Activated CD4-positive, alpha-beta T cell treated with anti-CD3 and anti-CD28 coated beads, Interleukin-2, amount 10 ng/mL, durations not matched to agents 24 days and 14 days (primary cell): ENCODE data around the gene KRT7. TPM values are rescaled to one million over a fixed set of nuclear protein-coding genes. Genes with fewer than 3 reads are reported as not detected.
A peak's percentile ranks its signal among the peaks of the same experiment; 100 is the strongest.

Source experiments
- DNase-seq: peaks from one replicate; pipeline ENCODE4 v3.0.0; 2022
- H3K27ac Mint-ChIP-seq: one replicate; pipeline ENCODE4 v1.8.0; 2022; ENCODE audit warnings: mild to moderate bottlenecking, mixed read lengths
- H3K27me3 Mint-ChIP-seq: one replicate; pipeline ENCODE4 v1.8.0; 2022; ENCODE audit warnings: mixed read lengths
- H3K36me3 Mint-ChIP-seq: one replicate; pipeline ENCODE4 v1.8.0; 2022; ENCODE audit warnings: low read depth, mild to moderate bottlenecking, mixed read lengths
- H3K4me1 Mint-ChIP-seq: one replicate; pipeline ENCODE4 v1.8.0; 2021; ENCODE audit warnings: mixed read lengths
- H3K4me3 Mint-ChIP-seq: one replicate; pipeline ENCODE4 v1.8.0; 2022; ENCODE audit warnings: mild to moderate bottlenecking, moderate library complexity, mixed read lengths
- H3K9me3 Mint-ChIP-seq: one replicate; pipeline ENCODE4 v1.8.0; 2021; ENCODE audit warnings: mixed read lengths
- intact Hi-C: fragments of 100-400 bp; cut with micrococcal nuclease; formaldehyde crosslinking; loops from one replicate; pipeline ENCODE4 v1.15.1; 2023
- total RNA-seq: library from RNA; stranded (reverse); gene quantifications from 2 replicates; pipeline ENCODE4 v1.2.3, GENCODE V29; 2022

The KRT7 gene
- total RNA-seq, 1 donor from 2014 or later = 12.3 TPM

GRCh38 chr12:52204095-52204930, 28.7 kb upstream of the KRT7 start:
- Mint-ChIP-seq H3K36me3 (no peaks in the 10 kb centered on the region), H3K9me3 (no peaks in the 10 kb centered on the region), H3K4me1 (peaks cover 7% of the 10 kb centered on the region), H3K4me3 (no peak overlapping the region), H3K27me3 (peaks cover 21% of the 10 kb centered on the region), H3K27ac (no peak overlapping the region)
- DNase-seq = no peak
- intact Hi-C loops = no loop called here

GRCh38 chr12:52204931-52205505, 28.0 kb upstream of the KRT7 start:
- intact Hi-C loops = no loop called here
- H3K36me3 Mint-ChIP-seq = no peaks in the 10 kb centered on the region
- no peak for DNase-seq
- H3K4me1 Mint-ChIP-seq = peaks cover 7% of the 10 kb centered on the region
- H3K27ac Mint-ChIP-seq = no peak overlapping the region
- peaks cover 21% of the 10 kb centered on the region for H3K27me3 Mint-ChIP-seq
- no peak overlapping the region for H3K4me3 Mint-ChIP-seq
- no peaks in the 10 kb centered on the region for H3K9me3 Mint-ChIP-seq

GRCh38 chr12:52205612-52206303, 27.3 kb upstream of the KRT7 start:
- no peaks in the 10 kb centered on the region for H3K36me3 Mint-ChIP-seq
- H3K27me3 Mint-ChIP-seq = peaks cover 19% of the 10 kb centered on the region
- no peak for DNase-seq

GRCh38 chr12:52206304-52207040, 26.6 kb upstream of the KRT7 start:
- H3K36me3 Mint-ChIP-seq = no peaks in the 10 kb centered on the region
- DNase-seq = no peak
- H3K27me3 Mint-ChIP-seq = peaks cover 18% of the 10 kb centered on the region
- H3K4me1 Mint-ChIP-seq = peaks cover 7% of the 10 kb centered on the region
- no peak overlapping the region for H3K4me3 Mint-ChIP-seq
- H3K27ac Mint-ChIP-seq = no peak overlapping the region
- intact Hi-C loops = no loop called here
- H3K9me3 Mint-ChIP-seq = no peaks in the 10 kb centered on the region

More at GRCh38 chr12:52205612-52206303, 27.3 kb upstream of the KRT7 start:
- H3K4me1 Mint-ChIP-seq = peaks cover 7% of the 10 kb centered on the region
- H3K27ac Mint-ChIP-seq = no peak overlapping the region
- no peak overlapping the region for H3K4me3 Mint-ChIP-seq
- no peaks in the 10 kb centered on the region for H3K9me3 Mint-ChIP-seq
- intact Hi-C loops = no loop called here

- Mint-ChIP-seq H3K36me3 (no peaks in the 10 kb centered on the region), H3K9me3 (no peaks in the 10 kb centered on the region), H3K4me1 (peaks cover 7% of the 10 kb centered on the region), H3K27me3 (peaks cover 17% of the 10 kb centered on the region), H3K4me3 (no peak overlapping the region), H3K27ac (peak overlapping the region; percentile 30)
- DNase-seq = no peak
- intact Hi-C loops = no loop called here
These were observed 25.9 kb upstream of the KRT7 start for GRCh38 chr12:52207106-52207505.

- no peak for DNase-seq
- Mint-ChIP-seq H3K9me3 (no peaks in the 10 kb centered on the region), H3K27me3 (peaks cover 14% of the 10 kb centered on the region), H3K4me3 (no peak overlapping the region), H3K27ac (no peak overlapping the region), H3K4me1 (peaks cover 4% of the 10 kb centered on the region), H3K36me3 (no peaks in the 10 kb centered on the region)
- intact Hi-C loops = no loop called here
These were observed 25.1 kb upstream of the KRT7 start for GRCh38 chr12:52207895-52208294.

- intact Hi-C loops = no loop called here
- Mint-ChIP-seq H3K27me3 (peaks cover 15% of the 10 kb centered on the region), H3K9me3 (no peaks in the 10 kb centered on the region), H3K27ac (no peak overlapping the region), H3K4me1 (peaks cover 2% of the 10 kb centered on the region), H3K4me3 (no peak overlapping the region), H3K36me3 (no peaks in the 10 kb centered on the region)
- no peak for DNase-seq
These were observed 24.4 kb upstream of the KRT7 start for GRCh38 chr12:52208424-52209165.

- intact Hi-C loops = no loop called here
- H3K36me3 Mint-ChIP-seq = no peaks in the 10 kb centered on the region
- no peak overlapping the region for H3K4me3 Mint-ChIP-seq
- no peak overlapping the region for H3K27ac Mint-ChIP-seq
- H3K9me3 Mint-ChIP-seq = no peaks in the 10 kb centered on the region
- peaks cover 4% of the 10 kb centered on the region for H3K4me1 Mint-ChIP-seq
- no peak for DNase-seq
- peaks cover 19% of the 10 kb centered on the region for H3K27me3 Mint-ChIP-seq
These were observed 23.7 kb upstream of the KRT7 start for GRCh38 chr12:52209321-52209720.

GRCh38 chr12:52210186-52210924, 22.7 kb upstream of the KRT7 start:
- peaks cover 4% of the 10 kb centered on the region for H3K4me1 Mint-ChIP-seq
- DNase-seq = no peak
- H3K36me3 Mint-ChIP-seq = no peaks in the 10 kb centered on the region
- no peak overlapping the region for H3K4me3 Mint-ChIP-seq
- no peak overlapping the region for H3K27ac Mint-ChIP-seq
- H3K9me3 Mint-ChIP-seq = no peaks in the 10 kb centered on the region
- H3K27me3 Mint-ChIP-seq = peaks cover 21% of the 10 kb centered on the region
- intact Hi-C loops = no loop called here

- intact Hi-C loops = no loop called here
- peaks cover 4% of the 10 kb centered on the region for H3K4me1 Mint-ChIP-seq
- H3K27ac Mint-ChIP-seq = no peak overlapping the region
- DNase-seq = no peak
- H3K9me3 Mint-ChIP-seq = no peaks in the 10 kb centered on the region
- H3K4me3 Mint-ChIP-seq = no peak overlapping the region
- H3K36me3 Mint-ChIP-seq = no peaks in the 10 kb centered on the region
- H3K27me3 Mint-ChIP-seq = peaks cover 21% of the 10 kb centered on the region
These were observed 22.0 kb upstream of the KRT7 start for GRCh38 chr12:52210925-52211650.

- Mint-ChIP-seq H3K4me3 (no peak overlapping the region), H3K9me3 (no peaks in the 10 kb centered on the region), H3K36me3 (no peaks in the 10 kb centered on the region), H3K4me1 (peaks cover 4% of the 10 kb centered on the region), H3K27me3 (peaks cover 19% of the 10 kb centered on the region), H3K27ac (no peak overlapping the region)
- intact Hi-C loops = no loop called here
- DNase-seq = no peak
These were observed 21.1 kb upstream of the KRT7 start for GRCh38 chr12:52211716-52212585.
